Thyroid gland (tissue), 4 donors: ENCODE results near the gene PIGZ.

Experiments used
- CTCF ChIP-seq, 6 experiments: fragments of 200-600 bp in 3 of 6; fragments of 450-650 bp in 3 of 6; sonication (generic) in 3 of 6; IDR thresholded peaks; one replicate each; pipeline ENCODE4 v1.5.1; 2016 to 2019; ENCODE audit warnings: antibody characterized with exemption in 6 of 6, mild to moderate bottlenecking in 2 of 6, inconsistent platforms in 1 of 6, moderate library complexity in 1 of 6
- POLR2A ChIP-seq, 2 donors: fragments of 450-650 bp; IDR thresholded peaks; one replicate each; pipeline ENCODE4 v1.6.1; 2017; ENCODE audit warnings: antibody characterized with exemption in 2 of 2, mild to moderate bottlenecking in 2 of 2, moderate library complexity in 1 of 2

GRCh38 chr3:197009532-197010019, 40.9 kb upstream of the PIGZ start:
- TF ChIP-seq CTCF (IDR thresholded peaks at IDR 0.05): no peak
- TF ChIP-seq POLR2A (IDR thresholded peaks at IDR 0.05): no peak
